Measurements from ENCODE around the gene MATR3. TPM values are rescaled to one million over a fixed set of nuclear protein-coding genes. Genes with fewer than 3 reads are reported as not detected.

MATR3 gene
- total and polyA plus RNA-seq, 2 experiments from 2014 or later, result 293 to 344 TPM

- Histone ChIP-seq H3K27me3 (no peaks in the 10 kb centered on the region), H3K4me3 (no peak overlapping the region), H3K9me3 (ENCODE audit: low read depth) (no peaks in the 10 kb centered on the region), H3K27ac (peak overlapping the region; percentile 45), H3K36me3 (no peaks in the 10 kb centered on the region), H3K4me1 (ENCODE audit: low read depth) (peaks cover 12% of the 10 kb centered on the region)
- TF ChIP-seq CTCF (IDR thresholded peaks at IDR 0.05; ENCODE audit: low read depth, low read length), result peak; percentile 95
- DNase-seq (ENCODE audit: low read depth in 1 of 2, low spot score in 1 of 2), result peak; percentile 94 to 96
Observed at GRCh38 chr5:139262742-139263445, 30.6 kb upstream of the MATR3 start.

- H3K36me3 ChIP-seq, result no peaks in the 10 kb centered on the region
- H3K27me3 ChIP-seq, result no peaks in the 10 kb centered on the region
- no peak overlapping the region for H3K4me3 ChIP-seq
- no peak for TF ChIP-seq CTCF (IDR thresholded peaks at IDR 0.05; ENCODE audit: low read depth, low read length)
- no peaks in the 10 kb centered on the region for H3K9me3 ChIP-seq (ENCODE audit: low read depth)
- peaks cover 19% of the 10 kb centered on the region for H3K4me1 ChIP-seq (ENCODE audit: low read depth)
- peak overlapping the region; percentile 45 for H3K27ac ChIP-seq
- no peak for DNase-seq (ENCODE audit: low read depth in 1 of 2, low spot score in 1 of 2)
Observed at GRCh38 chr5:139263536-139263935, 30.0 kb upstream of the MATR3 start.

GRCh38 chr5:139263946-139264345, 29.6 kb upstream of the MATR3 start:
- H3K27me3 ChIP-seq, result no peaks in the 10 kb centered on the region
- TF ChIP-seq CTCF (IDR thresholded peaks at IDR 0.05; ENCODE audit: low read depth, low read length), result no peak

GRCh38 chr5:139265001-139265400, 28.5 kb upstream of the MATR3 start:
- Histone ChIP-seq H3K4me1 (ENCODE audit: low read depth) (peaks cover 23% of the 10 kb centered on the region), H3K27ac (no peak overlapping the region), H3K4me3 (no peak overlapping the region), H3K9me3 (ENCODE audit: low read depth) (no peaks in the 10 kb centered on the region), H3K36me3 (no peaks in the 10 kb centered on the region), H3K27me3 (no peaks in the 10 kb centered on the region)
- DNase-seq (ENCODE audit: low read depth in 1 of 2, low spot score in 1 of 2), result no peak
- no peak for TF ChIP-seq CTCF (IDR thresholded peaks at IDR 0.05; ENCODE audit: low read depth, low read length)

More at GRCh38 chr5:139263946-139264345, 29.6 kb upstream of the MATR3 start:
- no peak overlapping the region for H3K27ac ChIP-seq
- H3K4me1 ChIP-seq (ENCODE audit: low read depth), result peaks cover 23% of the 10 kb centered on the region
- H3K9me3 ChIP-seq (ENCODE audit: low read depth), result no peaks in the 10 kb centered on the region
- no peak for DNase-seq (ENCODE audit: low read depth in 1 of 2, low spot score in 1 of 2)
- H3K4me3 ChIP-seq, result no peak overlapping the region
- no peaks in the 10 kb centered on the region for H3K36me3 ChIP-seq

- H3K4me3 ChIP-seq, result no peak overlapping the region
- peaks cover 23% of the 10 kb centered on the region for H3K4me1 ChIP-seq (ENCODE audit: low read depth)
- no peak overlapping the region for H3K27ac ChIP-seq
- TF ChIP-seq CTCF (IDR thresholded peaks at IDR 0.05; ENCODE audit: low read depth, low read length), result no peak
- no peak for DNase-seq (ENCODE audit: low read depth in 1 of 2, low spot score in 1 of 2)
- H3K9me3 ChIP-seq (ENCODE audit: low read depth), result no peaks in the 10 kb centered on the region
- H3K27me3 ChIP-seq, result no peaks in the 10 kb centered on the region
- no peaks in the 10 kb centered on the region for H3K36me3 ChIP-seq
Observed at GRCh38 chr5:139266236-139266635, 27.3 kb upstream of the MATR3 start.

Data from cardiac muscle cell (in vitro differentiated cells and primary cell).